Right lobe of liver (tissue), 6 donors: ENCODE data around the gene ZC2HC1C. TPM values are rescaled to one million over a fixed set of nuclear protein-coding genes. Genes with fewer than 3 reads are reported as not detected.

Experiments
- ATAC-seq, 4 donors: fragments of 200-7000 bp; cut with Tn5 transposase; one replicate each; pipeline ENCODE4 v1.9.1; 2020; ENCODE audit warnings: mild to moderate bottlenecking in 4 of 4, moderate library complexity in 4 of 4
- DNase-seq, 3 donors: peaks; one replicate each; pipeline ENCODE4 v3.0.0-alpha.2; 2020
- H3K27ac ChIP-seq, 3 donors: fragments of 200-600 bp; one replicate each; pipeline ENCODE4 v1.8.0; 2022
- H3K27me3 ChIP-seq, 2 donors: fragments of 200-600 bp; one replicate each; pipeline ENCODE4 v1.8.0; 2022
- H3K36me3 ChIP-seq, 4 donors: fragments of 200-600 bp; sonication (generic) in 1 of 4; one replicate each; pipeline versions ENCODE4 v1.5.1 to v1.8.0; 2017 to 2022; ENCODE audit warnings: control low read depth in 1 of 4
- H3K4me1 ChIP-seq, 4 donors: fragments of 200-600 bp; sonication (generic) in 1 of 4; one replicate each; pipeline versions ENCODE4 v1.5.1 to v1.8.0; 2017 to 2022; ENCODE audit warnings: control low read depth in 1 of 4
- H3K4me3 ChIP-seq, 3 donors: fragments of 200-600 bp; one replicate each; pipeline ENCODE4 v1.8.0; 2022
- H3K9me3 ChIP-seq, 4 donors: fragments of 200-600 bp; sonication (generic) in 1 of 4; one replicate each; pipeline versions ENCODE4 v1.5.1 to v1.8.0; 2017 to 2022; ENCODE audit warnings: control low read depth in 1 of 4
- POLR2A ChIP-seq: fragments of 450-650 bp; IDR thresholded peaks from one replicate; pipeline ENCODE4 v1.6.1; 2017; ENCODE audit warnings: antibody characterized with exemption, mild to moderate bottlenecking
- WGBS: methylation state at CpG from one replicate; pipeline ENCODE4 v1.1.6; 2018; ENCODE audit warnings: low coverage, low lambda C conversion rate; ENCODE audit not compliant: insufficient coverage; ENCODE audit errors: missing lambda C conversion rate; 5-methylcytosine and 5-hydroxymethylcytosine counted together
- intact Hi-C, 2 donors: fragments of 100-400 bp; cut with DNase I; formaldehyde crosslinking; loops; one replicate each; pipeline versions ENCODE4 v1.11.2 to v1.14.1; 2022
- total RNA-seq, 6 experiments: library from RNA; depleted of rRNA in 2 of 6; stranded (reverse); fragments of >200 nt in 2 of 6; fragmentation: NEBNext Ultra II Directional in 3 of 6; extraction: Animal tissue kit (Norgen Biotek cat#: 25700) in 3 of 6; gene quantifications; one replicate each; pipeline versions ENCODE4 v1.1.0 to v1.2.4, GENCODE V29; 2016 to 2023
- TF ChIP-seq, protein P1 (sequence below), 4 donors: fragments of 200-600 bp in 3 of 4; fragments of 450-650 bp in 1 of 4; IDR thresholded peaks; one replicate each; pipeline versions ENCODE4 v1.5.1 to v1.8.0; 2016 to 2022; ENCODE audit warnings: antibody characterized with exemption in 4 of 4, mild to moderate bottlenecking in 2 of 4
- donor health status: DM: no; HTN: yes; CAD: no.
- donor health status: DM: no; HTN: no; CAD: no.
- donor health status: DM: no; HTN: no; CAD: no.
- donor health status: DM: no; HTN: yes; CAD: no.
- donor health status: DM: no; HTN: yes; CAD: no.

ZC2HC1C gene
- total RNA-seq, 6 experiments from 2014 or later, result 2.1 to 9.6 (median 3.1) TPM

DNA sequence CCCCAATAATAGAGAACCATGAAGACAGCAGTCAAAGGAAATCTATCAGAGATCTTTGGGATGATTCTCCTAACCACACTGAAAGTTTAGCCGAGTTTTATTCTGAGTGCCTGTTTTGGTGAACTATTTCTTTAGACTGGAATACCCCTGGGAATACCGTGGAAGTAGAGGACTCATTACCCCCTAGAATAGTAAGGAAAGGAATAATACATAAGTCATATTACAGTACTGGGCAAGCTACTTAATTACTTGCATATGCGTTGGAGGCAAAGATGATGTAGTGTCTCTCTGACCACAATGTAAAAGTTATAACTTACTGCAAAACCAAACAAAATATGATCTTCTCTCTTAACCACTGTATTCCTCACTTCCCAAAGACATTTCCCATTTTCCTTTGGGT lies 25.5 kb downstream of the ZC2HC1C start:
- H3K36me3 ChIP-seq, result peaks cover 0 to 86% (median 42%) of the 10 kb centered on the region in 4 donors
- 91% methylated on average over 3 of the region's 3 CpGs for WGBS
- no peaks in the 10 kb centered on the region for H3K9me3 ChIP-seq
- intact Hi-C loops, result loop anchor here in 1 of 2 donors (5.0 kb wide), 1 partner anchor 148 kb away; no protein-coding TSS in a partner anchor
- ATAC-seq, result no peak
- H3K27me3 ChIP-seq, result no peaks in the 10 kb centered on the region
- H3K4me1 ChIP-seq, result no peaks in the 10 kb centered on the region
- H3K4me3 ChIP-seq, result no peak overlapping the region
- no peak for DNase-seq
- TF ChIP-seq, protein P1, sequence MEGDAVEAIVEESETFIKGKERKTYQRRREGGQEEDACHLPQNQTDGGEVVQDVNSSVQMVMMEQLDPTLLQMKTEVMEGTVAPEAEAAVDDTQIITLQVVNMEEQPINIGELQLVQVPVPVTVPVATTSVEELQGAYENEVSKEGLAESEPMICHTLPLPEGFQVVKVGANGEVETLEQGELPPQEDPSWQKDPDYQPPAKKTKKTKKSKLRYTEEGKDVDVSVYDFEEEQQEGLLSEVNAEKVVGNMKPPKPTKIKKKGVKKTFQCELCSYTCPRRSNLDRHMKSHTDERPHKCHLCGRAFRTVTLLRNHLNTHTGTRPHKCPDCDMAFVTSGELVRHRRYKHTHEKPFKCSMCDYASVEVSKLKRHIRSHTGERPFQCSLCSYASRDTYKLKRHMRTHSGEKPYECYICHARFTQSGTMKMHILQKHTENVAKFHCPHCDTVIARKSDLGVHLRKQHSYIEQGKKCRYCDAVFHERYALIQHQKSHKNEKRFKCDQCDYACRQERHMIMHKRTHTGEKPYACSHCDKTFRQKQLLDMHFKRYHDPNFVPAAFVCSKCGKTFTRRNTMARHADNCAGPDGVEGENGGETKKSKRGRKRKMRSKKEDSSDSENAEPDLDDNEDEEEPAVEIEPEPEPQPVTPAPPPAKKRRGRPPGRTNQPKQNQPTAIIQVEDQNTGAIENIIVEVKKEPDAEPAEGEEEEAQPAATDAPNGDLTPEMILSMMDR (IDR thresholded peaks at IDR 0.05), result no peak
- no peak for TF ChIP-seq POLR2A
- H3K27ac ChIP-seq, result no peak overlapping the region

DNA sequence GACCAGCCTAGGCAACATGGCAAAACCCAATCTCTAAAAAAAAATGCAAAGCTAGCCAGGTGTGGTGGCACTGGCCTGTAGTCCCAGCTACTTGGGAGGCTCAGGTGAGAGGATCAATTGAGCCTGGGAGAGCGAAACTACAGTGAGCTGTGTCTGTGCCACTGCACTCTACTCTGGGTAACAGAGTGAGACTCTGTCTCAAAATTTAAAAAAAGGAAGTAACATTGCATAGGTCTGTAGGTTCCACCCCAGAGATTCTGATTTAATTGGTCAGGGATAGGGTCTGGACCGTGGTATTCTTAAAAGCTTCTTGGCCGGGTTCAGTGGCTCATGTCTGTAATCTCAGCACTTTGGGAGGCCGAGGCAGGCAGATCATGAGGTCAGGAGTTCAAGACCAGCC lies 26.2 kb downstream of the ZC2HC1C start:
- Histone ChIP-seq H3K4me1 (no peaks in the 10 kb centered on the region), H3K9me3 (no peaks in the 10 kb centered on the region), H3K27ac (no peak overlapping the region), H3K27me3 (no peaks in the 10 kb centered on the region), H3K36me3 (peaks cover 0 to 87% (median 38%) of the 10 kb centered on the region in 4 donors), H3K4me3 (no peak overlapping the region)
- DNase-seq (no peak), ATAC-seq (no peak)
- WGBS, result 80% methylated on average over 4 of the region's 4 CpGs
- intact Hi-C loops, result no loop called here
- TF ChIP-seq POLR2A, result no peak
- TF ChIP-seq, protein P1 (IDR thresholded peaks at IDR 0.05), result no peak

DNA sequence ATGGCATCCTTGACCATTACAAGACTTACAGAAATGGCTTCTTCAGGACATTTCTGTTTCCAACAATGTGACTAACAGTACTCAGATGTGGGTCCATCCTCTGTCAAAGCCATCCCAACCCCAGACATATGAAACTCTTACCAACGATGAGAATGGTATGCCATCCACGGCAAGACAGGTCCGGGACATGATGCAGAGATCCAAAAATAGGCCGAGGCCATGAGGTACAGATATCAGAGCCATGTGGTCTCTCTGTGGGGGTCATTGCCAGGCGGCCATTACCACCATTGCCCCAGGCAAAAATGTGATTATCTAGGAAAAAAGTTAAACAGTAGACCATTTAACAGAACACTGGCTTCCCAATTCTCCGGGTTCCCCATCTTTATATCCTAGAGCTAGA lies 27.5 kb downstream of the ZC2HC1C start:
- intact Hi-C loops, result no loop called here
- Histone ChIP-seq H3K9me3 (no peaks in the 10 kb centered on the region), H3K4me1 (no peaks in the 10 kb centered on the region), H3K36me3 (peaks cover 0 to 87% (median 35%) of the 10 kb centered on the region in 4 donors), H3K27me3 (no peaks in the 10 kb centered on the region), H3K27ac (no peak overlapping the region), H3K4me3 (no peak overlapping the region)
- DNase-seq (no peak), ATAC-seq (no peak)
- 79% methylated on average over 6 of the region's 6 CpGs for WGBS
- no peak for TF ChIP-seq POLR2A
- TF ChIP-seq, protein P1 (IDR thresholded peaks at IDR 0.05), result no peak

DNA sequence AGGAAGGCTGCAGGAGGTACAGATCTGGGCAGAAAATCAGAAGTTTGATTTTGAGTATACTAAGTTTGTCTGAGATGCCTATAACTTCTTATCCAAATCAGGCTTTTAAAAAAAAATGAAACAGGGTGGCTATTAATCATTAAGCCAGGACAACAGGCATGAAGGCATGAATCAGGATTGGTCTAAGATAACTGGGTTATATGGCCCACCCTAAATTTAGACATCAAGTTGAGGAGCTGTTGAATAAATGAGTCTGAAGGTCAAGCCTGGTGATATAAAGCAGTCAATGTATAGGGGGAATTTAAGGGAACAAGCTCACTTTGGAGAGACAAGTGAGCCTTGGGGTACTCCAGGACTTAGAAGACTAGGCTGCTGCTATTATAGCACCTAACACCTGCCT lies 28.8 kb downstream of the ZC2HC1C start:
- ATAC-seq (no peak), DNase-seq (no peak)
- TF ChIP-seq, protein P1 (IDR thresholded peaks at IDR 0.05), result no peak
- Histone ChIP-seq H3K4me1 (no peaks in the 10 kb centered on the region), H3K9me3 (no peaks in the 10 kb centered on the region), H3K36me3 (peaks cover 0 to 87% (median 33%) of the 10 kb centered on the region in 4 donors), H3K27me3 (no peaks in the 10 kb centered on the region), H3K27ac (no peak overlapping the region), H3K4me3 (no peak overlapping the region)
- intact Hi-C loops, result no loop called here

DNA sequence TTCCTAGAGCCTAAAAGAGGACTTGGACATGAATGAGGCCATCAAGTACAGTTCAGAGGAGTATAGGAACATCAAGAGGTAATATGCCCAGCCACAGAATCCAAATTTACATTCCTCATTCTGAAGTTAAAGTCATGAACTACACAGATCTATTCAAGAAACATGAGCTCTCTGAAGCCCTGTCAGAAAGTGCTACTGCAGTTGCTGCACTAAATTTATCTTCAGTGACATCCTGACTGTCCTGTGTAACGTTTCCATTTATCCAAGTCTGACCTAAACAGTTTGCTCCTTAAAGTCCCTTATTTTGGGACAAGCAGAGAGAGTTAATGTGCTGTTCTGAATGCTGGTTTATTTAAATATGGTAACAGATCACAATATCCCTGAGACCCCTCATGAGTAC lies 29.2 kb downstream of the ZC2HC1C start:
- Histone ChIP-seq H3K9me3 (no peaks in the 10 kb centered on the region), H3K27me3 (no peaks in the 10 kb centered on the region), H3K4me3 (no peak overlapping the region), H3K27ac (no peak overlapping the region), H3K4me1 (no peaks in the 10 kb centered on the region), H3K36me3 (peaks cover 0 to 90% (median 35%) of the 10 kb centered on the region in 4 donors)
- ATAC-seq (no peak), DNase-seq (no peak)
- 75% methylated on average over 1 of the region's 1 CpG for WGBS
- intact Hi-C loops, result no loop called here
- TF ChIP-seq POLR2A, result no peak
- TF ChIP-seq, protein P1 (IDR thresholded peaks at IDR 0.05), result no peak
